Esophagus muscularis mucosa (tissue), 4 donors: Measurements from ENCODE around the gene NANP.
"Not testable (repeated sequence)": the region's sequence is repeated elsewhere in the genome, so short reads cannot be mapped to it uniquely, and the experiment has no call there.

Experiments used
- CTCF ChIP-seq, 3 experiments: fragments of 200-600 bp in 2 of 3; fragments of 450-650 bp in 1 of 3; sonication (generic) in 2 of 3; IDR thresholded peaks; one replicate each; pipeline ENCODE4 v1.5.1; 2017 to 2019; ENCODE audit warnings: antibody characterized with exemption in 3 of 3, mild to moderate bottlenecking in 2 of 3, moderate library complexity in 1 of 3
- EP300 ChIP-seq: sonication (generic); formaldehyde crosslinking; IDR thresholded peaks from one replicate; pipeline ENCODE4 v1.6.1; 2017; ENCODE audit warnings: antibody characterized with exemption
- POLR2AphosphoS5 ChIP-seq, 2 donors: sonication (generic); formaldehyde crosslinking; IDR thresholded peaks; one replicate each; pipeline ENCODE4 v1.6.1; 2017; ENCODE audit warnings: antibody characterized with exemption in 2 of 2

- TF ChIP-seq CTCF (IDR thresholded peaks at IDR 0.05); EP300; POLR2AphosphoS5 (IDR thresholded peaks at IDR 0.05): not testable (repeated sequence)
Observed at GRCh38 chr20:25602191-25602913, 21.5 kb downstream of the NANP start.
